Activated CD4-positive, alpha-beta T cell treated with anti-CD3 and anti-CD28 coated beads, Interleukin-2, Interleukin-6, amounts not matched to agents 100 ng/mL and 50 ng/mL, durations not matched to agents 16 hours and 8 hours (primary cell): ENCODE data around the gene METTL8.

Experiments
- DNase-seq: peaks from one replicate; pipeline ENCODE4 v3.0.0-alpha.2; 2020

METTL8 gene

GRCh38 chr2:171308280-171309054 lies 125.3 kb downstream of the METTL8 start:
- no peak for DNase-seq

GRCh38 chr2:171307560-171307959 lies 126.2 kb downstream of the METTL8 start:
- DNase-seq = no peak

DNA sequence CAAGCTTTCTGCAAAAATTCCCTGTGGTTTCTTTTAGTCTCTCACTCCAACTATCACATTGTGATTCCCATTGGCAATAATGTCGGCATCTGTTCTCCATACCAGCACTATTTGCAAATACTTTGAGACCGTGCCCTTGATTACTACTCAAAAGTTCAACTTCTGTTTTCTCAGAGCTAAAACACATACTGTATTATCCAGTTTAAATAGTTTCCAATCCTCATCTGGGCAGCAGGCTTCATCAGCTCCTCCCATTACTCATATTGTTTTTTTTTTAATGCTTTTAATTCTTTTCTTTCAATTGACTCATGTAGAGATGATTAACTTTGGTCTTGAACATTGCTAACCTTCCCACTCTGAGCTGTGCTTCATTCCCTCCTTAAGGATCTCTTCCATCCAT lies 135.8 kb downstream of the METTL8 start:
- no peak for DNase-seq

DNA sequence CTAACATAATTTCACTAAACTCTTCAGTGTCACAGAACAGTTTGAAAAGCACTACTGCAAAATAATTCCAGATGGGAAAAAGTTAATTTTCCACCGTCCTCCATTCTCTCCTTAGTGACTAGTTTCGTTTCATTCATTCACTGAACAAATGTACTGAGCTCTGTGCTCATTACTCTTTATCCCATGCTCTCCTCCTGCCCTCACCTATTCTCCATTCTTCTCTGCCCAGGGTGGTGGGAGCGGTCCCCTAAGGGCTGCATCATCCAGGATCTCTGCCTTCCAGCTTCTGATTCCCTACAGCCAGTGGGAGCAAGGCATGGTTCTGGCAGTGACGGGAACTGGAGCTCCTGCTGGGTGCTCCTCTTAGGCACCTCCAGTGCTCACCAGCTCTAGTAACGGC lies 139.2 kb downstream of the METTL8 start:
- no peak for DNase-seq

- no peak for DNase-seq
Observed at GRCh38 chr2:171293661-171294060, 140.1 kb downstream of the METTL8 start.

- DNase-seq = no peak
Observed at GRCh38 chr2:171289991-171290390, 143.8 kb downstream of the METTL8 start.

DNA sequence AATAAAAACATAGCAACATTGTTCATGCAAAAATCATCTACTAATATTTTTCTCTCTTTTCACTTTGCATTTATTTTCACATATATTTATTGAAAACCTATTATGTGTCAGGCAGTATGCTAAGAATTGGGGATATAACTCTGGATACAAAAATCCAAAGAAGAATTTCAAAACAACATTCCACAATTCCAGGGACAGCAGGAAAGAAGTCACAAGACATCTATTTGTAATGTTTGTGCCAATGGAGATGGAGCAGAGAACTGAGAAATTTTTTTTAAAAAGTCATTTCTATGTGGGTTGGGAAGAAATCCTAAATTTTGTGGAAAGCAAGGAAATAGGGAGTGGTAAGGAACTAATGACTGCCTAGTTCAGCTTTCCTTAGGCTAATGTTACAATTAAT lies 144.5 kb downstream of the METTL8 start:
- no peak for DNase-seq

- no peak for DNase-seq
Observed at GRCh38 chr2:171287611-171288010, 146.2 kb downstream of the METTL8 start.

- no peak for DNase-seq
Observed at GRCh38 chr2:171287036-171287571, 146.7 kb downstream of the METTL8 start.

DNA sequence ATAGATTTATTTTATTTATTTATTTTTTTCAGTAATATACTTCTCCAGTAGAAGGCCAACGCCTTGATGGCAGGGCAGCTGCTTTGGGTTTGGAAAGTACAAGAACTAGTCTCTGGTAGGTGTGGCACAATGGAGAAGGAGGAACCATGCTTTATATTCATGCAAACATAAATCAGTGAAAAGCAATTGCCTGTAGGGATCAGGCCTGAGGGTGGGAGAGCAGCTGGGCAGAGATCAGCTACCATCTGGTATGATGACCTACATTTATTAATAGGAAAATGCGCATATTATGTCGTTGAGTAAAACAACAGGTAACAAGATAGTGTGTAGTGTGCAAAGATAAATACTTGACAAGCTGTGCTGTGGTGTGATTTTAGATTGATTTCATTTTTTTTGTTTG lies 152.7 kb downstream of the METTL8 start:
- no peak for DNase-seq

- DNase-seq = no peak
Observed at GRCh38 chr2:171279983-171280790, 153.6 kb downstream of the METTL8 start.

DNA sequence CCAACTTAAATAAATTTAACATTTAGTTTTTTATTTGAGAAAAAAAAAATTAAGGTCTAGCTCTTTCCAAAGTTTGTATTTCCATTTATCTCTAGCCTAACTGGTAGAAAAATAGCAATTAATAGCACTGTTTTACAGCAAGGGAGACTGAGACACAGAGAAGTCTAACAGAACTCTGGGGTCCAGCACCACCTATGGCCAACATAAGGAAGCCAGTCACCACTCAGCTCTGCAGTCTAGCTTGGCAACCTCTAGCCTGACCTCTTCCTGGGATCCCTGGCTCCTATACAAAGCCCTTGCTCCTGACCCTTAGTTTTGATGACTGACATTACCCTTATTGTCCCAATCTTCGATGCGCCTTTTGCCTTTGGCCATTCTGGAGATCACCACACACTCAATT lies 159.0 kb downstream of the METTL8 start:
- DNase-seq = no peak

- no peak for DNase-seq
Observed at GRCh38 chr2:171271971-171272436, 161.8 kb downstream of the METTL8 start.

DNA sequence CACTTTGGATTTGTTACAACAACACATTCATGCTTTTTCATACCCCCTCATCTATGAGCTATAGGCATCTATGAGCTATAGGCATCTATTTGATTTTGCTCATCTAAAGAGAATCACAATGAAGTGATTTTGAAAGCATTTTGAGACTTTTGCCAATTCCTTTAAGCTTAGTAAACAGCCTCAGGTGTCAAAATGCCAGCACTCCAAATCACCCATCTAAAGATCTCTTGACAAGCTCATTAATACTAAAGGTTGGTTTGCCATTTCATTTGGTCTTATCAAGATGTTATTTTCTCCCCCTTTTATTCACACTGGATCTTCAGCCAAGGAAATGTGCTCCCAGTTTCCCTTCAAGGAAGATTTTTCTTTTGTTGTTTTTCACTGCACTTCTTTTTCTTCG lies 162.4 kb downstream of the METTL8 start:
- DNase-seq = no peak

DNA sequence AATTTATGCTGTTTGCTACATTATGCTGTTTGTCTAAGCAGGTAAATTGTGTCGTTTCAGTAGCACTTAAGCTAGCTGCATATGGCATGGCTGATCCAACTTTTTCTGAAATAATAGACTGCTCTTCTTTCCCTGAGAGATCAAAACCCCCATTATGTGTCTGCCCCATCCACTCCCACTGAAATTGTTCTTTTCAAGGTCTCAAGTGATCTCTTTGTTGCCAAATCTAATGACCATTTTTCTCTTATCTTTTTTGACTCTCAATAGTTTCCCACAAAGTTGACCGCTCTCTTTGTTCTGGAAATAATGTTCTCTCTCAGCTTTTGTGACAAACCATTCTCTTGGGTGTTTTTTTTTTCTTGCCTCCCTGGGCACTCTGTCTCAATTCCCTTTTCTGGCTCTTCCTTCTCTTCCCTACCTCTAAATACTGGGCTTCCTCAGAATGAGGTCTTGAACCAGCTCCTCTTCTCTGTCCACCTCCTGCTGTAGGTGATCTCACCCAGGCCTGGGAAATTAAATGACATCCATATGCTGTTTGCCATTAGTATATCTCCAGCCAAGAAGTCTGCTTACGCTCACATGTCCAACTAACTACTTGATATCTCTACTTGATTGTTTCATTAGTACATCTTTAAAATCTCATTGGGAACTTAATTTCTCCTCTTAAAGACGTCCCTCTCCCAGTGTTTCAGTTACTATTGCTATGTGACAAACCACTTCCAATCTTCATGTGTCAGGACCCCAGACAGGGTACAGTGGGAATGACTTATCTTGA lies 165.7 kb downstream of the METTL8 start:
- DNase-seq = no peak
